Mucosa of stomach (tissue), 1 donor: ENCODE results near the gene TENT5C.

Experiments used
- H3K27me3 ChIP-seq: one replicate; pipeline ENCODE4 v1.7.0; 2013; ENCODE audit warnings: mild to moderate bottlenecking, low read length; ENCODE audit not compliant: control insufficient read depth, insufficient read depth
- H3K36me3 ChIP-seq: one replicate; pipeline ENCODE4 v1.7.0; 2013; ENCODE audit warnings: low read length; ENCODE audit not compliant: control insufficient read depth, insufficient read depth
- H3K4me1 ChIP-seq: one replicate; pipeline ENCODE4 v1.7.0; 2013; ENCODE audit warnings: mild to moderate bottlenecking, low read length; ENCODE audit not compliant: control insufficient read depth, insufficient read depth
- H3K4me3 ChIP-seq: one replicate; pipeline ENCODE4 v1.7.0; 2013; ENCODE audit warnings: low read length
- H3K9ac ChIP-seq: one replicate; pipeline ENCODE4 v1.7.0; 2013; ENCODE audit warnings: mild to moderate bottlenecking, low read length, moderate library complexity
- H3K9me3 ChIP-seq: one replicate; pipeline ENCODE4 v1.7.0; 2013; ENCODE audit warnings: mild to moderate bottlenecking, low read length, moderate library complexity; ENCODE audit not compliant: control insufficient read depth
- donor health status: Pancreatic carcinoma.

TENT5C gene

GRCh38 chr1:117599286-117600221 lies 6.3 kb upstream of the TENT5C start:
- no peak overlapping the region for H3K4me3 ChIP-seq
- H3K4me1 ChIP-seq: peaks cover 3% of the 10 kb centered on the region
- no peaks in the 10 kb centered on the region for H3K9me3 ChIP-seq
- no peaks in the 10 kb centered on the region for H3K36me3 ChIP-seq
- H3K9ac ChIP-seq: no peak overlapping the region
- H3K27me3 ChIP-seq: no peaks in the 10 kb centered on the region

DNA sequence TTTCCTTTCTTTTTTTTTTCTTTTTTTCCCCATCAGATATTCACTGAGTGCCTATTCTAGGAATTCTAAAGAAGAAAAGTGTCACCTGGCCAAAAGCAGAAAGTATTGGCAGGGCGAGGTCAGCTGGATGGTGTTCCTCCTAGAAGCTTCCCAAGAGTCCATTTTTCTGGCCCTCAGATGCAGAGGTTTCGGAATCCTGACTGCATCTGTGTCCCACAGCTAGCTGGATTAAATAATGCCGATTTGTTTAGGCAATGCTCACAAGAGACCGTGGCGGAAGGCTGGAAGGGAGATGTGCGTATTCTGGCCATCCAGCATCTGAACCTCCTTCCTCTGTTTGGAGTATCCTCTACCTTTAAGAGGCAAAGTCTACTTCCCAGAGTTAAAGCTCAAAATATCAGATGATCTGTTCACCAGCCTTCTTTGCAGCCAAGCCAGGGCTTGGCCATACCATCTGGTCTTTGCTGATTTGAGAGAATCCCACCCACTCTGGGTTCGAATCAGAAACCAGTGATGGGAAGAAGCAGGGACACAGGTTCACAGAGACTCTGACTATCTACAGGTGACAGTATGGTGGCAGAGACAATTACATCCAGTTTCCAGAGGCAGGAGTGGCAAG lies 5.4 kb upstream of the TENT5C start:
- H3K36me3 ChIP-seq: no peaks in the 10 kb centered on the region
- H3K9me3 ChIP-seq: no peaks in the 10 kb centered on the region
- no peak overlapping the region for H3K9ac ChIP-seq
- H3K4me1 ChIP-seq: peaks cover 9% of the 10 kb centered on the region
- H3K27me3 ChIP-seq: no peaks in the 10 kb centered on the region
- no peak overlapping the region for H3K4me3 ChIP-seq

GRCh38 chr1:117600966-117601365 lies 4.9 kb upstream of the TENT5C start:
- Histone ChIP-seq H3K27me3 (no peaks in the 10 kb centered on the region), H3K9me3 (no peaks in the 10 kb centered on the region), H3K9ac (no peak overlapping the region), H3K36me3 (no peaks in the 10 kb centered on the region), H3K4me3 (no peak overlapping the region), H3K4me1 (peaks cover 9% of the 10 kb centered on the region)

GRCh38 chr1:117602862-117603261 lies 3.0 kb upstream of the TENT5C start:
- H3K27me3 ChIP-seq: no peaks in the 10 kb centered on the region
- H3K9ac ChIP-seq: no peak overlapping the region
- no peaks in the 10 kb centered on the region for H3K36me3 ChIP-seq
- H3K4me1 ChIP-seq: peaks cover 9% of the 10 kb centered on the region
- no peaks in the 10 kb centered on the region for H3K9me3 ChIP-seq
- no peak overlapping the region for H3K4me3 ChIP-seq

- H3K27me3 ChIP-seq: no peaks in the 10 kb centered on the region
- H3K36me3 ChIP-seq: no peaks in the 10 kb centered on the region
- peak overlapping the region; percentile 80 for H3K4me3 ChIP-seq
- peaks cover 27% of the 10 kb centered on the region for H3K4me1 ChIP-seq
- H3K9me3 ChIP-seq: no peaks in the 10 kb centered on the region
- peak overlapping the region; percentile 90 for H3K9ac ChIP-seq
These were observed 579 bp upstream of the TENT5C start for GRCh38 chr1:117605164-117605773.

DNA sequence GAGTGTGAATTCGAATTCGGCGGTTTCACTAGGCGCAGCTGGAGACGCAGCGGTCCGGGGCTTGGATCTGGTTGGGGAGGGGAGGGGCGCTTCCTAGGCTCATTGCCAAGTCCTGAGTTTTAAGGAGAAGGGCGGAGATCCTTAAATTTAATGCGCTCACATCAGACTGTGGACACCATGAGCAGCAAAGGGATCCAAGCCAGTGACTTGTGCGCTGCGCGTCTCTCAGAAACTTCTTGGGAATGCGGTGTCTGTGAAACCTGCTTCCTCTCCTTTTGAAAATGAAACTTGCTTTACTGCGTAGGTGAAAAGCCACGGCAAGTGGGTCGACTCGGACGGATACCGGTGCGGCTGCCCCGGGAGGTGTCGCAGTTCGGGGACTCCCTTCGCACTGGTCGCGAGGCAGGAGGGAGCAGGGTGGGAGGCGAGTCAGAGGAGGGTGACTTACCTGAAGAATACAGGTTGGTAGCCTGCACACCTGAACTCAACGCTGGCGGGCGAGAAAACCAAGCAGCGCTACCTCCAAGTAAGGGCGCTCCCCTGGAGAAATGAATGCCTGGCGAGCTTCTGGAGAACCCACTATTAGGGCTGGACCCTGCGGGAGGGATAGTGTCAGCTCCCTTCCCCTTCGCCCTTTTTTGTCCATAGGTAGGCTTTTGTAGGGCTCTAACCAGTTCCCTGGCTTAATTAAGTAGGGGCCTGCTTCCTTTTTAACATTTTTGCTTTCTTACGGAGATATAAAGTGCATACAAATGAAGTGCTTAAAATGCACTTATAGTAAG lies 992 bp downstream of the TENT5C start:
- Histone ChIP-seq H3K36me3 (no peaks in the 10 kb centered on the region), H3K4me1 (peaks cover 33% of the 10 kb centered on the region), H3K27me3 (no peaks in the 10 kb centered on the region), H3K9ac (peak overlapping the region; percentile 84), H3K4me3 (peak overlapping the region; percentile 53), H3K9me3 (no peaks in the 10 kb centered on the region)

DNA sequence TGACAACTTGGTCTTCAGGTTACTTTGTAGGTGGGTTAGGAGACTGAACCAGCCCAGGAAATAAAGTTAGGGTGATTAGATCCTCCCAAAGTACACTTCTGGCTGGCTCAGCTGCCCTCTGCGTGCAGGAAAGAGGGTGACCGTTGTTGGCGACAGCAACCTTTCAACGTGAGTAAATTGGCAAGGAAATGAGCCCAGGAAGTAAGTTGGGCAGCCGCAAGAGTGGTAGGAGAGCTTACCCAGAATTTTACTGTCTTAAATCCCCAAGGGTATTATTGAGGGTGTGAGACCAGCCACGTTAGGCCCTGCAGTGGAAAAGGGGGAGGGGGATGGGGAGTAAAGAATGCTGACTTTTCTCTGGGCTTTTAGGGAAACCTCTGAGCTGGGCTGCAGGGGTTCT lies 1.6 kb downstream of the TENT5C start:
- no peaks in the 10 kb centered on the region for H3K36me3 ChIP-seq
- no peaks in the 10 kb centered on the region for H3K27me3 ChIP-seq
- H3K4me3 ChIP-seq: peak overlapping the region; percentile 53
- H3K4me1 ChIP-seq: peaks cover 39% of the 10 kb centered on the region
- H3K9ac ChIP-seq: peak overlapping the region; percentile 84
- no peaks in the 10 kb centered on the region for H3K9me3 ChIP-seq

GRCh38 chr1:117608115-117608615 lies 2.3 kb downstream of the TENT5C start:
- no peaks in the 10 kb centered on the region for H3K9me3 ChIP-seq
- no peak overlapping the region for H3K4me3 ChIP-seq
- peaks cover 46% of the 10 kb centered on the region for H3K4me1 ChIP-seq
- no peaks in the 10 kb centered on the region for H3K36me3 ChIP-seq
- peak overlapping the region; percentile 84 for H3K9ac ChIP-seq
- no peaks in the 10 kb centered on the region for H3K27me3 ChIP-seq

DNA sequence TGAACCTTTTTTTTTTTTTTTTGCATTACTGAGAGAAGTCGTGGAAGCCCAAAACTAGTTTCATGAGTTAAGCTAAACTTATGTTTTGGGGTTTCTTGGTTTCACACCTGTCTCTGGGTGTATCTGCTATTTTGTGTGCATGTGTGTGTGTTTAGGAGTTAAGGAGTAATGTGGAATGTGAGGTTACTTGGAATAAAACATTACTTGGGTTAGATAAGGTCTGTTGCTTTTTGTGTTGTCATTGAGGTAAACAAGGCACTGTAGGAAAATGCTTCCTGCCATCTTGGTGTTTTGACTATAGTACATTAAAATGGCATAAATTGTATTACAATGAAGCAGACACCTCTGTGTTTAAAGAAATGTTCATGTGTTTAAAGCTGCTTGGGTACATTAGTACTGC lies 2.9 kb downstream of the TENT5C start:
- Histone ChIP-seq H3K4me1 (peaks cover 52% of the 10 kb centered on the region), H3K9me3 (no peaks in the 10 kb centered on the region), H3K36me3 (no peaks in the 10 kb centered on the region), H3K27me3 (no peaks in the 10 kb centered on the region), H3K9ac (no peak overlapping the region), H3K4me3 (no peak overlapping the region)

GRCh38 chr1:117609471-117609911 lies 3.6 kb downstream of the TENT5C start:
- Histone ChIP-seq H3K9ac (no peak overlapping the region), H3K4me3 (no peak overlapping the region), H3K4me1 (peaks cover 57% of the 10 kb centered on the region), H3K9me3 (no peaks in the 10 kb centered on the region), H3K36me3 (no peaks in the 10 kb centered on the region), H3K27me3 (no peaks in the 10 kb centered on the region)

DNA sequence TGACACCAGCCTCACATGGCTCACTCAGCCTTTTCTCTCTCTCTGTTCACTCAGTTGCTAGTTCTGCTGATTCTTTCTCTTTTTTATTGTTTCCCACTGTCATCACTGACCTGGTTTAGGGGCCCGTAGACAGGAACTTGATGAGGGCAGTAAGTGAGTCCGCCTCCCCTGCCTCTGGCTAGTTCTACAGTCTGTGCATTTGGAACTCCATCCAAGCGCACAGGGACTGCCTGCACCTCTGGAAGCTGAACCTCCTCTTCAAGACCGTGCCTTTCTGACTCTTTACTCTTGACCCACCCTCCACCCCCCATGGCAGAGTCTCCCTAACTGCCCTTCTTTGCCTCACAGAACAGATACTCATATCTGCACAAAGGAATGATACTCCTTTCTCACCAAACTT lies 4.2 kb downstream of the TENT5C start:
- peaks cover 57% of the 10 kb centered on the region for H3K4me1 ChIP-seq
- no peak overlapping the region for H3K4me3 ChIP-seq
- no peaks in the 10 kb centered on the region for H3K27me3 ChIP-seq
- no peaks in the 10 kb centered on the region for H3K36me3 ChIP-seq
- no peak overlapping the region for H3K9ac ChIP-seq
- no peaks in the 10 kb centered on the region for H3K9me3 ChIP-seq
